Measurements from ENCODE around the gene RNF114.

RNF114 gene

DNA sequence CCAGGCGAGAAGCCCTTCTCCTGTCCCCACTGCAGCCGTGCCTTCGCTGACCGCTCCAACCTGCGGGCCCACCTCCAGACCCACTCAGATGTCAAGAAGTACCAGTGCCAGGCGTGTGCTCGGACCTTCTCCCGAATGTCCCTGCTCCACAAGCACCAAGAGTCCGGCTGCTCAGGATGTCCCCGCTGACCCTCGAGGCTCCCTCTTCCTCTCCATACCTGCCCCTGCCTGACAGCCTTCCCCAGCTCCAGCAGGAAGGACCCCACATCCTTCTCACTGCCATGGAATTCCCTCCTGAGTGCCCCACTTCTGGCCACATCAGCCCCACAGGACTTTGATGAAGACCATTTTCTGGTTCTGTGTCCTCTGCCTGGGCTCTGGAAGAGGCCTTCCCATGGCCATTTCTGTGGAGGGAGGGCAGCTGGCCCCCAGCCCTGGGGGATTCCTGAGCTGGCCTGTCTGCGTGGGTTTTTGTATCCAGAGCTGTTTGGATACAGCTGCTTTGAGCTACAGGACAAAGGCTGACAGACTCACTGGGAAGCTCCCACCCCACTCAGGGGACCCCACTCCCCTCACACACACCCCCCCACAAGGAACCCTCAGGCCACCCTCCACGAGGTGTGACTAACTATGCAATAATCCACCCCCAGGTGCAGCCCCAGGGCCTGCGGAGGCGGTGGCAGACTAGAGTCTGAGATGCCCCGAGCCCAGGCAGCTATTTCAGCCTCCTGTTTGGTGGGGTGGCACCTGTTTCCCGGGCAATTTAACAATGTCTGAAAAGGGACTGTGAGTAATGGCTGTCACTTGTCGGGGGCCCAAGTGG, 51.9 kb downstream of the RNF114 start:
- H3K27me3 ChIP-seq (ENCODE audit: control insufficient read depth, low read length) = no peaks in the 10 kb centered on the region
- TF ChIP-seq, protein P1, sequence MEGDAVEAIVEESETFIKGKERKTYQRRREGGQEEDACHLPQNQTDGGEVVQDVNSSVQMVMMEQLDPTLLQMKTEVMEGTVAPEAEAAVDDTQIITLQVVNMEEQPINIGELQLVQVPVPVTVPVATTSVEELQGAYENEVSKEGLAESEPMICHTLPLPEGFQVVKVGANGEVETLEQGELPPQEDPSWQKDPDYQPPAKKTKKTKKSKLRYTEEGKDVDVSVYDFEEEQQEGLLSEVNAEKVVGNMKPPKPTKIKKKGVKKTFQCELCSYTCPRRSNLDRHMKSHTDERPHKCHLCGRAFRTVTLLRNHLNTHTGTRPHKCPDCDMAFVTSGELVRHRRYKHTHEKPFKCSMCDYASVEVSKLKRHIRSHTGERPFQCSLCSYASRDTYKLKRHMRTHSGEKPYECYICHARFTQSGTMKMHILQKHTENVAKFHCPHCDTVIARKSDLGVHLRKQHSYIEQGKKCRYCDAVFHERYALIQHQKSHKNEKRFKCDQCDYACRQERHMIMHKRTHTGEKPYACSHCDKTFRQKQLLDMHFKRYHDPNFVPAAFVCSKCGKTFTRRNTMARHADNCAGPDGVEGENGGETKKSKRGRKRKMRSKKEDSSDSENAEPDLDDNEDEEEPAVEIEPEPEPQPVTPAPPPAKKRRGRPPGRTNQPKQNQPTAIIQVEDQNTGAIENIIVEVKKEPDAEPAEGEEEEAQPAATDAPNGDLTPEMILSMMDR (IDR thresholded peaks at IDR 0.05; ENCODE audit: low read depth, low read length, poor library complexity, severe bottlenecking) = no peak
- TF ChIP-seq EZH2phosphoT487 (IDR thresholded peaks at IDR 0.05; ENCODE audit: borderline replicate concordance, low read length) = no peak
- H3K36me3 ChIP-seq (ENCODE audit: control insufficient read depth, low read length) = no peaks in the 10 kb centered on the region
- no peaks in the 10 kb centered on the region for H3F3A ChIP-seq (ENCODE audit: control insufficient read depth, insufficient read depth)
- H4K20me1 ChIP-seq (ENCODE audit: control insufficient read depth, insufficient read depth, low read depth, low read length) = peaks cover 6% of the 10 kb centered on the region; the same call in 1 of the 2 replicates
- H3K4me1 ChIP-seq (ENCODE audit: control insufficient read depth, low read length) = peaks cover 5% of the 10 kb centered on the region
- no peaks in the 10 kb centered on the region for H3K9me3 ChIP-seq (ENCODE audit: control insufficient read depth, insufficient read depth, low read length)
- no peak overlapping the region for H3K4me3 ChIP-seq (ENCODE audit: low read length)
- H3K79me2 ChIP-seq (ENCODE audit: control insufficient read depth, low read length) = no peaks in the 10 kb centered on the region
- no peak overlapping the region for H3K4me2 ChIP-seq (ENCODE audit: low read length)
- H3K27ac ChIP-seq (ENCODE audit: low read depth, low read length) = no peak overlapping the region
- no peaks in the 10 kb centered on the region for H3K9me2 ChIP-seq (replicated peaks; ENCODE audit: control insufficient read depth, low read length)

- Histone ChIP-seq H3K27ac (ENCODE audit: low read depth, low read length) (no peak overlapping the region), H3K27me3 (ENCODE audit: control insufficient read depth, low read length) (no peaks in the 10 kb centered on the region), H3F3A (ENCODE audit: control insufficient read depth, insufficient read depth) (no peaks in the 10 kb centered on the region), H3K4me2 (ENCODE audit: low read length) (no peak overlapping the region), H3K9me3 (ENCODE audit: control insufficient read depth, insufficient read depth, low read length) (no peaks in the 10 kb centered on the region), H3K4me1 (ENCODE audit: control insufficient read depth, low read length) (peaks cover 9% of the 10 kb centered on the region), H4K20me1 (ENCODE audit: control insufficient read depth, insufficient read depth, low read depth, low read length) (peaks cover 3% of the 10 kb centered on the region; the same call in 1 of the 2 replicates), H3K4me3 (ENCODE audit: low read length) (no peak overlapping the region), H3K9me2 (replicated peaks; ENCODE audit: control insufficient read depth, low read length) (no peaks in the 10 kb centered on the region), H3K79me2 (ENCODE audit: control insufficient read depth, low read length) (no peaks in the 10 kb centered on the region), H3K36me3 (ENCODE audit: control insufficient read depth, low read length) (no peaks in the 10 kb centered on the region)
- TF ChIP-seq EZH2phosphoT487 (IDR thresholded peaks at IDR 0.05; ENCODE audit: borderline replicate concordance, low read length) = no peak
- TF ChIP-seq, protein P1 (IDR thresholded peaks at IDR 0.05; ENCODE audit: low read depth, low read length, poor library complexity, severe bottlenecking) = no peak
Observed at GRCh38 chr20:49989234-49990065, 53.3 kb downstream of the RNF114 start.

DNA sequence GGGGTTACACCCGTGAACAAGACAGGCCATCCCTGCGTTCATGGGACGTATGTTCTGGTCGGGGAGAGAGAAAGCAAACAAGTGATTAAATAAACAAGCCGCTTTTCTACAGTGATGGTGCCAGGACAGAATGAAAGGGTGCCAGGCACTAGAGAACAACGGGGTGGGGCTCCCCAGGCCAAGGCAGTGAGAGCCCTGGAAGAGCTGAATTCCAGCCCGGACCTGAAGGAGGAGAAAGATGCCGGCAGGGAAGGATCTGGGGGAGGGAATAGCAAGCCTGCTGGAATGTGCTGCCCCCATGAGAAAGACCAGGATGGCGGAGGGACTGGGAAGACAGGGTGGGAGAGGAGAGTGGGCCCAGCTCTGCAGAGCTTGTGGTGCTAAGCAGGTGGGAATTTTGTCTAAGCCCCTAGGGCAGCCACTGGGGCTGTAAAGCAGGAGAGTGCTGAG, 54.1 kb downstream of the RNF114 start:
- Histone ChIP-seq H3K27ac (ENCODE audit: low read depth, low read length) (no peak overlapping the region), H3K27me3 (ENCODE audit: control insufficient read depth, low read length) (no peaks in the 10 kb centered on the region), H3K9me3 (ENCODE audit: control insufficient read depth, insufficient read depth, low read length) (no peaks in the 10 kb centered on the region), H3K4me2 (ENCODE audit: low read length) (no peak overlapping the region), H3K4me1 (ENCODE audit: control insufficient read depth, low read length) (peaks cover 9% of the 10 kb centered on the region), H3K4me3 (ENCODE audit: low read length) (no peak overlapping the region), H4K20me1 (ENCODE audit: control insufficient read depth, insufficient read depth, low read depth, low read length) (no peaks in the 10 kb centered on the region), H3K36me3 (ENCODE audit: control insufficient read depth, low read length) (no peaks in the 10 kb centered on the region), H3F3A (ENCODE audit: control insufficient read depth, insufficient read depth) (no peaks in the 10 kb centered on the region), H3K79me2 (ENCODE audit: control insufficient read depth, low read length) (no peaks in the 10 kb centered on the region), H3K9me2 (replicated peaks; ENCODE audit: control insufficient read depth, low read length) (no peaks in the 10 kb centered on the region)
- TF ChIP-seq, protein P1 (IDR thresholded peaks at IDR 0.05; ENCODE audit: low read depth, low read length, poor library complexity, severe bottlenecking) = no peak
- TF ChIP-seq EZH2phosphoT487 (IDR thresholded peaks at IDR 0.05; ENCODE audit: borderline replicate concordance, low read length) = no peak

Measured in DOHH2 (cell line).